ENCODE results near the gene MLLT1. TPM values are rescaled to one million over a fixed set of nuclear protein-coding genes. Genes with fewer than 3 reads are reported as not detected.

MLLT1 gene
- total RNA-seq, 1 donor from 2014 or later, result 5.6 TPM

- peaks cover 2% of the 10 kb centered on the region for H3K9me3 Mint-ChIP-seq
- TF ChIP-seq EZH2phosphoT487 (IDR thresholded peaks at IDR 0.05) (no peak), EZH2 (IDR thresholded peaks at IDR 0.05) (no peak)
- TF ChIP-seq, protein P1, sequence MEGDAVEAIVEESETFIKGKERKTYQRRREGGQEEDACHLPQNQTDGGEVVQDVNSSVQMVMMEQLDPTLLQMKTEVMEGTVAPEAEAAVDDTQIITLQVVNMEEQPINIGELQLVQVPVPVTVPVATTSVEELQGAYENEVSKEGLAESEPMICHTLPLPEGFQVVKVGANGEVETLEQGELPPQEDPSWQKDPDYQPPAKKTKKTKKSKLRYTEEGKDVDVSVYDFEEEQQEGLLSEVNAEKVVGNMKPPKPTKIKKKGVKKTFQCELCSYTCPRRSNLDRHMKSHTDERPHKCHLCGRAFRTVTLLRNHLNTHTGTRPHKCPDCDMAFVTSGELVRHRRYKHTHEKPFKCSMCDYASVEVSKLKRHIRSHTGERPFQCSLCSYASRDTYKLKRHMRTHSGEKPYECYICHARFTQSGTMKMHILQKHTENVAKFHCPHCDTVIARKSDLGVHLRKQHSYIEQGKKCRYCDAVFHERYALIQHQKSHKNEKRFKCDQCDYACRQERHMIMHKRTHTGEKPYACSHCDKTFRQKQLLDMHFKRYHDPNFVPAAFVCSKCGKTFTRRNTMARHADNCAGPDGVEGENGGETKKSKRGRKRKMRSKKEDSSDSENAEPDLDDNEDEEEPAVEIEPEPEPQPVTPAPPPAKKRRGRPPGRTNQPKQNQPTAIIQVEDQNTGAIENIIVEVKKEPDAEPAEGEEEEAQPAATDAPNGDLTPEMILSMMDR (IDR thresholded peaks at IDR 0.05), result no peak
- Histone ChIP-seq H3K27ac (no peak overlapping the region), H2AFZ (replicated peaks) (no peak overlapping the region), H3K79me2 (ENCODE audit: low read depth) (peaks cover 79% of the 10 kb centered on the region), H3K4me1 (peaks cover 13% of the 10 kb centered on the region), H4K20me1 (ENCODE audit: low read depth) (peaks cover 47% of the 10 kb centered on the region), H3K9me3 (ENCODE audit: low read depth) (no peaks in the 10 kb centered on the region), H3K36me3 (no peaks in the 10 kb centered on the region), H3F3A (ENCODE audit: low read depth) (peaks cover 12% of the 10 kb centered on the region), H3K4me2 (no peak overlapping the region), H3K9ac (no peak overlapping the region), H3K4me3 (no peak overlapping the region), H3K27me3 (no peaks in the 10 kb centered on the region)
- peaks cover 34% of the 10 kb centered on the region for H3K36me3 Mint-ChIP-seq
- H3K4me3 Mint-ChIP-seq, result no peak overlapping the region
- peaks cover 2% of the 10 kb centered on the region for H3K27me3 Mint-ChIP-seq (ENCODE audit: insufficient read depth, low read depth)
- H3K27ac Mint-ChIP-seq, result no peak overlapping the region
- DNase-seq (ENCODE audit: low spot score), result no peak
- H3K4me1 Mint-ChIP-seq, result peaks cover 7% of the 10 kb centered on the region
Measured at GRCh38 chr19:6260376-6260775, 19.4 kb downstream of the MLLT1 start.

GRCh38 chr19:6259312-6259861 lies 20.4 kb downstream of the MLLT1 start:
- no peak overlapping the region for H3K27ac Mint-ChIP-seq

DNA sequence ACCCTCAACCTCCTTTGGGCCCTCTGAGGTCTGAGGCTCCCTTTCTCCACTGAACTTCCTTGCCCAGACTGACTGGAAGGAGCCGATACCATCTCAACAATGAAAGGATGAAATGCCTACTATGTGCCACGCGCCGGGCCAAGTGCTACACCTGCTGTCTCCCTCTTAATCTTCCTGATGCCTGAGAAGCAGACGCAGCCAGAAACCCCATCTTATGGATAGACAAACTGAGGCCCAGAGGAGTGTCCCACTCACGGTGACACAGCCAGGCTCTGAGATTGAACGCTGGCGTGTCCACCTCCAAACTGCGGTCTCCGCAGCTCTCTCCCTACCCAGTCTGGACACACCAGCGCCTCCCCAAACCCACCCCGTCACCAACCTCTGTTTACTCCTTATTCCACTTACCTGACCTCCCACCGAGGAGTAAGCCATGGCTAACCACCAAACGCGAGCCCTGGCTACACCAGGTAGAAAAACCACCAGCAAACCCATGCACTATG lies 20.9 kb downstream of the MLLT1 start:
- Mint-ChIP-seq H3K36me3 (peaks cover 41% of the 10 kb centered on the region), H3K27ac (no peak overlapping the region), H3K4me3 (no peak overlapping the region), H3K27me3 (ENCODE audit: insufficient read depth, low read depth) (peaks cover 2% of the 10 kb centered on the region), H3K4me1 (peaks cover 6% of the 10 kb centered on the region), H3K9me3 (peaks cover 2% of the 10 kb centered on the region)
- Histone ChIP-seq H3K9me3 (ENCODE audit: low read depth) (no peaks in the 10 kb centered on the region), H3K27ac (no peak overlapping the region), H3K9ac (no peak overlapping the region), H3K79me2 (ENCODE audit: low read depth) (peaks cover 79% of the 10 kb centered on the region), H3F3A (ENCODE audit: low read depth) (no peaks in the 10 kb centered on the region), H3K4me1 (peaks cover 10% of the 10 kb centered on the region), H3K4me3 (no peak overlapping the region), H3K4me2 (no peak overlapping the region), H4K20me1 (ENCODE audit: low read depth) (peaks cover 44% of the 10 kb centered on the region), H3K36me3 (no peaks in the 10 kb centered on the region), H3K27me3 (no peaks in the 10 kb centered on the region), H2AFZ (replicated peaks) (no peak overlapping the region)
- TF ChIP-seq EZH2phosphoT487 (IDR thresholded peaks at IDR 0.05) (no peak), EZH2 (IDR thresholded peaks at IDR 0.05) (no peak)
- TF ChIP-seq, protein P1 (IDR thresholded peaks at IDR 0.05), result no peak
- DNase-seq (ENCODE audit: low spot score), result no peak

More at GRCh38 chr19:6259312-6259861, 20.4 kb downstream of the MLLT1 start:
- Mint-ChIP-seq H3K36me3 (peaks cover 38% of the 10 kb centered on the region), H3K9me3 (peaks cover 2% of the 10 kb centered on the region), H3K4me1 (peaks cover 7% of the 10 kb centered on the region), H3K4me3 (no peak overlapping the region), H3K27me3 (ENCODE audit: insufficient read depth, low read depth) (peaks cover 2% of the 10 kb centered on the region)
- H3K4me3 ChIP-seq, result no peak overlapping the region
- H3K4me2 ChIP-seq, result no peak overlapping the region
- peaks cover 44% of the 10 kb centered on the region for H4K20me1 ChIP-seq (ENCODE audit: low read depth)
- no peaks in the 10 kb centered on the region for H3K36me3 ChIP-seq
- H3K27me3 ChIP-seq, result no peaks in the 10 kb centered on the region
- peaks cover 79% of the 10 kb centered on the region for H3K79me2 ChIP-seq (ENCODE audit: low read depth)
- peaks cover 10% of the 10 kb centered on the region for H3K4me1 ChIP-seq
- H3K9me3 ChIP-seq (ENCODE audit: low read depth), result no peaks in the 10 kb centered on the region
- H3K27ac ChIP-seq, result no peak overlapping the region
- DNase-seq (ENCODE audit: low spot score), result no peak
- no peak overlapping the region for H2AFZ ChIP-seq (replicated peaks)
- TF ChIP-seq, protein P1 (IDR thresholded peaks at IDR 0.05), result no peak
- no peak for TF ChIP-seq EZH2 (IDR thresholded peaks at IDR 0.05)
- TF ChIP-seq EZH2phosphoT487 (IDR thresholded peaks at IDR 0.05), result no peak
- H3K9ac ChIP-seq, result no peak overlapping the region
- H3F3A ChIP-seq (ENCODE audit: low read depth), result peaks cover 3% of the 10 kb centered on the region
